Measurements from ENCODE around the gene XAB2.

XAB2 gene

GRCh38 chr19:7629347-7630054, at the start of gene XAB2, which contains the start of gene PET100:
Gene XAB2 (minus strand): TSS chr19:7629545. CDS start chr19:7629527, 18 bp downstream.
Gene PET100 (plus strand): TSS chr19:7629793. CDS start chr19:7629834, 41 bp downstream.
- Histone ChIP-seq H4K20me1 (ENCODE audit: control insufficient read depth, insufficient read depth, low read depth, low read length) (no peaks in the 10 kb centered on the region), H3K36me3 (ENCODE audit: control insufficient read depth, low read length) (peaks cover 24% of the 10 kb centered on the region), H3K4me3 (ENCODE audit: low read length) (peak within 1 kb of the TSS; percentile 91), H3K9me2 (replicated peaks; ENCODE audit: control insufficient read depth, low read length) (no peaks in the 10 kb centered on the region), H3K27me3 (ENCODE audit: control insufficient read depth, low read length) (no peaks in the 10 kb centered on the region), H3F3A (ENCODE audit: control insufficient read depth, insufficient read depth) (no peaks in the 10 kb centered on the region), H3K27ac (ENCODE audit: low read depth, low read length) (peak within 1 kb of the TSS; percentile 24), H3K79me2 (ENCODE audit: control insufficient read depth, low read length) (peaks cover 60% of the 10 kb centered on the region), H3K9me3 (ENCODE audit: control insufficient read depth, insufficient read depth, low read length) (no peaks in the 10 kb centered on the region), H3K4me2 (ENCODE audit: low read length) (peak within 1 kb of the TSS; percentile 90), H3K4me1 (ENCODE audit: control insufficient read depth, low read length) (peaks cover 21% of the 10 kb centered on the region)
- TF ChIP-seq EZH2phosphoT487 (IDR thresholded peaks at IDR 0.05; ENCODE audit: borderline replicate concordance, low read length) = no peak
- TF ChIP-seq CTCF (IDR thresholded peaks at IDR 0.05; ENCODE audit: low read depth, low read length, poor library complexity, severe bottlenecking) = no peak

GRCh38 chr19:7677669-7678311, 48.4 kb upstream of the XAB2 start:
- H3K27ac ChIP-seq (ENCODE audit: low read depth, low read length) = no peak overlapping the region
- peaks cover 21% of the 10 kb centered on the region for H3K79me2 ChIP-seq (ENCODE audit: control insufficient read depth, low read length)
- H3K4me3 ChIP-seq (ENCODE audit: low read length) = no peak overlapping the region
- TF ChIP-seq EZH2phosphoT487 (IDR thresholded peaks at IDR 0.05; ENCODE audit: borderline replicate concordance, low read length) = no peak
- no peak for TF ChIP-seq CTCF (IDR thresholded peaks at IDR 0.05; ENCODE audit: low read depth, low read length, poor library complexity, severe bottlenecking)
- H3K36me3 ChIP-seq (ENCODE audit: control insufficient read depth, low read length) = peaks cover 13% of the 10 kb centered on the region
- no peaks in the 10 kb centered on the region for H4K20me1 ChIP-seq (ENCODE audit: control insufficient read depth, insufficient read depth, low read depth, low read length)
- H3K27me3 ChIP-seq (ENCODE audit: control insufficient read depth, low read length) = no peaks in the 10 kb centered on the region; the same call in 1 of the 2 replicates
- H3K4me2 ChIP-seq (ENCODE audit: low read length) = peak overlapping the region; percentile 78; the same call in 1 of the 2 replicates
- H3K9me2 ChIP-seq (replicated peaks; ENCODE audit: control insufficient read depth, low read length) = no peaks in the 10 kb centered on the region
- no peaks in the 10 kb centered on the region; the same call in 1 of the 2 replicates for H3F3A ChIP-seq (ENCODE audit: control insufficient read depth, insufficient read depth)
- peaks cover 70% of the 10 kb centered on the region for H3K4me1 ChIP-seq (ENCODE audit: control insufficient read depth, low read length)
- H3K9me3 ChIP-seq (ENCODE audit: control insufficient read depth, insufficient read depth, low read length) = peaks cover 7% of the 10 kb centered on the region; the same call in 1 of the 2 replicates

GRCh38 chr19:7676854-7677253, 47.5 kb upstream of the XAB2 start, which contains the start of gene MCEMP1:
Gene MCEMP1 (plus strand): TSS chr19:7677090. CDS start chr19:7677121, 31 bp downstream.
- peaks cover 4% of the 10 kb centered on the region; the same call in 1 of the 2 replicates for H3K36me3 ChIP-seq (ENCODE audit: control insufficient read depth, low read length)
- peaks cover 68% of the 10 kb centered on the region for H3K4me1 ChIP-seq (ENCODE audit: control insufficient read depth, low read length)
- H3K79me2 ChIP-seq (ENCODE audit: control insufficient read depth, low read length) = peaks cover 12% of the 10 kb centered on the region
- no peaks in the 10 kb centered on the region for H4K20me1 ChIP-seq (ENCODE audit: control insufficient read depth, insufficient read depth, low read depth, low read length)
- peak within 1 kb of the TSS; percentile 51 for H3K27ac ChIP-seq (ENCODE audit: low read depth, low read length)
- H3K9me2 ChIP-seq (replicated peaks; ENCODE audit: control insufficient read depth, low read length) = no peaks in the 10 kb centered on the region
- peaks cover 7% of the 10 kb centered on the region; the same call in 1 of the 2 replicates for H3K9me3 ChIP-seq (ENCODE audit: control insufficient read depth, insufficient read depth, low read length)
- no peaks in the 10 kb centered on the region; the same call in 1 of the 2 replicates for H3F3A ChIP-seq (ENCODE audit: control insufficient read depth, insufficient read depth)
- TF ChIP-seq CTCF (IDR thresholded peaks at IDR 0.05; ENCODE audit: low read depth, low read length, poor library complexity, severe bottlenecking) (no peak), EZH2phosphoT487 (IDR thresholded peaks at IDR 0.05; ENCODE audit: borderline replicate concordance, low read length) (no peak)
- peak within 1 kb of the TSS; percentile 78 for H3K4me2 ChIP-seq (ENCODE audit: low read length)
- H3K27me3 ChIP-seq (ENCODE audit: control insufficient read depth, low read length) = no peaks in the 10 kb centered on the region; the same call in 1 of the 2 replicates
- peak within 1 kb of the TSS; percentile 72 for H3K4me3 ChIP-seq (ENCODE audit: low read length)

Data from DOHH2 (cell line).